Measurements from ENCODE around the gene SNAPC1.
"Not testable (repeated sequence)": the region's sequence is repeated elsewhere in the genome, so short reads cannot be mapped to it uniquely, and the experiment has no call there.

SNAPC1 gene

GRCh38 chr14:61747342-61747741, 14.9 kb upstream of the SNAPC1 start:
- Histone ChIP-seq H3K27ac (no peak overlapping the region), H3K4me3 (no peak overlapping the region)

DNA sequence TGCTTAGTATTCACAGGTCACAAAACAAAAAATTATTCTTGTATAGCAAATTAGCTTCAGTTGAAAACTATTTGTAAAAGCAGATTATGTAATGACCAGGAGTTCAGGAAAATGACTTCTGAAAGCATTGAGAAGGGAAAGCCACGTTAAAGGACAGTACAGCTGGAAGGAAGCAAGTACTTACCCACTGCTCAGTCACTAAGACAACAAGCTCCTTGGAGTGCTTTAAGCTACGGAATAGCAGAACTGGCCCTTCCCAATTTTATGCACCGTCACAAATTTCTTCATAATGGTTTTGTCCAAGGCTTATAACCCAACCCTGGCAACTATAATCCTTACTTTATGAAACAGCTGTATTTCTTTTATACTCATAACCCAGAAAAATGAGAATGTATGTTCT, 13.0 kb upstream of the SNAPC1 start:
- Histone ChIP-seq H3K27ac (no peak overlapping the region), H3K4me3 (no peak overlapping the region)

DNA sequence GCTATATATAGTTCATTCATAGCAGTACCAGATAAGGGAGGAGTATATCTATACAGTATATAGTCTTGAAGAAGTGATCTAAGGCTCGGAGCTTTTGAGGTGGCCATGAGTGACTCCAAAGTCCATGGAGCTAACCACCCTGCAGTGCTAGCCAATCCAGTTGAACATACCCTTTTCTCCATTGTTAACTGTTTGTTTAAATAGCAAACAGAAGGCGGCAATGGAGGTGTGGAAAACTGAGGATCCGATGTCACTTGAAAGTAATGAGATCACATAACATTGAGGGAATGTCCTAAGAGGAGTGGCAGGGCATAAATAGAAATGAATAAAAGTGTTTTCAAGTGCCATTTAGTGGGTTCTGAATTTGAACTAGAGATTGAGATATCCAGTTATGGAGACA, 12.4 kb upstream of the SNAPC1 start:
- H3K27ac ChIP-seq = peak overlapping the region in 3 of 21 experiments; percentile 32 to 87 (median 81)
- H3K4me3 ChIP-seq = peak overlapping the region in 1 of 7 experiments; percentile 56

- Histone ChIP-seq H3K27ac (peak overlapping the region; percentile 60 to 95 (median 89)), H3K4me3 (peak overlapping the region; percentile 33 to 56 (median 48))
These were observed 11.3 kb upstream of the SNAPC1 start for GRCh38 chr14:61750708-61751474.

GRCh38 chr14:61751475-61751989, 10.7 kb upstream of the SNAPC1 start:
- H3K27ac ChIP-seq = peak overlapping the region; percentile 60 to 95 (median 89)
- H3K4me3 ChIP-seq = peak overlapping the region; percentile 33 to 56 (median 48)

DNA sequence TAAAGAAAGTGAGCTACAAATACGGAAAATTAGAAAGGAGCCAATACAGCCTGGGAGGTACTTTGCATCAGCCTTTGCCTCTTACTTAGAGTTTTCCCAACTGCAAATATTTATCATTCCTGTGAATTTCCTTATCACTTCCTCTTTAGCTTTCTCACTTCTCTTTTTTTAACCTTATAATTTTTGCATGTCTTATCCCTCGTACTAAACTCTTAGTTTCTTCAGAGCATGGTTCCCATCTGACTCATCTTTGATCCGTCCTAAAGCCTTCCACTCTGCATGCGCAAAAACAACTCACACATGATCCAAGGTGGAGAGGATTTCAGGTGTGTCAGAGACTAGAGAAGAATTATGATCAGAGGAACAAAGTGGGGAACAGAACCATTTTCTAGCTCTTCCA, 9.6 kb upstream of the SNAPC1 start:
- Histone ChIP-seq H3K4me3 (no peak overlapping the region), H3K27ac (peak overlapping the region in 2 of 21 experiments; percentile 2 to 4)

GRCh38 chr14:61753631-61754030, 8.6 kb upstream of the SNAPC1 start:
- H3K27ac ChIP-seq = no peak overlapping the region
- no peak overlapping the region for H3K4me3 ChIP-seq

DNA sequence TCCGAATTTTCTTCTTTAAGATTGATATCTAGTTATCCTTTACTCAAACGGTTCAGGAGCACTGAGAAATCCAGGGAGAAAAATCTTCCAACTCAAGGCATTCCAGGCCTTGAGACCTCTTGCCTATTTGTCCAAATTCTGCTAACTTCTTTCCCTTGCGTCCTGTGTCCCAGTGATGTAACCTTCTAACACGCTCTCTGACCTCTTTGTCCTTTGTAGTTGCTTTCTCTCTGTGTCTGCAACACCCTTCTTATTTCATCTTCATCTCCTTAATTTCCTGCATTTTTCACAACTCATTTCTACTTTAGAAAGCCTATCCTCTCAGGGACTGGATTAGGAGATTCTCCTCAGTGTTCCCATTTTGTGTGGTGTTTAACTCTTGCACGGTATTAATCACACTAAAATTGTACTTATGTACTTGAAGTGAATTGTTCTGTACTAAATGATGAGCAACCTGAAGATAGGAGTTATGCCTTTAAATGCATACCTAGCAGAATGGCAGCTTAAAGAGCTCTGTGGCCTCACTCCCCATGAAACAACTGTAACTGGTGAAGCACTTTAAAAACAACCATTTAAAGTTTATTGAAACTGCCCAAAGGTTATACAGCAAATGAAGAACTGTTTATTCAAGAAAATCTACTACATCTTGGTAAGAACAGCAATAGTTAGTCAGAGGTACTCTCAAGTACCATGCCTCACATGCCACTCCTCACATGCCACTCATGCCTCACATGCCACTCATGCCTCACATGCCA, 7.4 kb upstream of the SNAPC1 start:
- H3K27ac ChIP-seq = no peak overlapping the region
- H3K4me3 ChIP-seq = no peak overlapping the region

- not testable (repeated sequence) for H3K4me3 ChIP-seq, H3K27ac ChIP-seq
These were observed 6.9 kb upstream of the SNAPC1 start for GRCh38 chr14:61755382-61755742.

GRCh38 chr14:61756135-61756534, 6.1 kb upstream of the SNAPC1 start:
- H3K27ac ChIP-seq = no peak overlapping the region
- H3K4me3 ChIP-seq = no peak overlapping the region

DNA sequence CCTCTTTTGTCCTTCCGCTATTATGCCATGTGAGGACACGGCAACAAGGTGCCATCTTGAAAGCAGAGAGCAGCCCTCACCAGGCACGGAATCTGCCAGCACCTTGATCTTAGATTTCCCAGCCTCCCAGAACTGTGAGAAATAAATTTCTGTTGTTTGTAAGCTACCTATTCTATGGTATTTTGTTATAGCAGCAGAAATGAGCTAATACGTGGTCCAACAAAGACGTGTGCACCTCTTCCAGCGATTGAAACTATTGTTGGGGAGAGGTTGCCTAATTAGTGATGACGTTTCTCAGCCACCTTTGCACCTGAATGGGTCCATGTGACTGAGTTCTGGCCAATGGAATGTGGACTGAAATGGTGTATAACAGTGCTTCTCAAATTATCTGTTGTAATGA, 2.3 kb upstream of the SNAPC1 start:
- no peak overlapping the region for H3K27ac ChIP-seq

DNA sequence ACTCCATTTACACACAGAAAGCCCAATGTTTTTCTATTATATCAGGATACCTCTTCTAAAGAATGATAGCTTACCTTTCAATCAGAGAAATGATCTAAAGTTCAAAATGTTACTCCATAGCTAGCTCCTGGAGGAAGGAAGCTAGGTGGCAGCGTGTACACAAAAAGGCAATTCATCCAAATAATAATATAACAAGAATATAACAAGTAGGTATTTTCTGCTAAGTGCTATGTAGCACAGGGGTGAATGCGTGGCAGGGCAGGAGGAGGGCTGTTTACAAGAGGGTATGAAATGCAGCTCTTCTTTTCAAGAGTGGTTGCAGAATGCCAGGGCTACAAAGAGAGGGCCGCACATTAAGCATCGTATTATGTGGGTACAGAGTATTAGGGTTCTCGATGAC, 663 bp upstream of the SNAPC1 start:
- H3K4me3 ChIP-seq = peak overlapping the region; percentile 60 to 89 (median 71)

More for the DNA sequence above, 2.3 kb upstream of the SNAPC1 start:
- H3K4me3 ChIP-seq = no peak overlapping the region

DNA sequence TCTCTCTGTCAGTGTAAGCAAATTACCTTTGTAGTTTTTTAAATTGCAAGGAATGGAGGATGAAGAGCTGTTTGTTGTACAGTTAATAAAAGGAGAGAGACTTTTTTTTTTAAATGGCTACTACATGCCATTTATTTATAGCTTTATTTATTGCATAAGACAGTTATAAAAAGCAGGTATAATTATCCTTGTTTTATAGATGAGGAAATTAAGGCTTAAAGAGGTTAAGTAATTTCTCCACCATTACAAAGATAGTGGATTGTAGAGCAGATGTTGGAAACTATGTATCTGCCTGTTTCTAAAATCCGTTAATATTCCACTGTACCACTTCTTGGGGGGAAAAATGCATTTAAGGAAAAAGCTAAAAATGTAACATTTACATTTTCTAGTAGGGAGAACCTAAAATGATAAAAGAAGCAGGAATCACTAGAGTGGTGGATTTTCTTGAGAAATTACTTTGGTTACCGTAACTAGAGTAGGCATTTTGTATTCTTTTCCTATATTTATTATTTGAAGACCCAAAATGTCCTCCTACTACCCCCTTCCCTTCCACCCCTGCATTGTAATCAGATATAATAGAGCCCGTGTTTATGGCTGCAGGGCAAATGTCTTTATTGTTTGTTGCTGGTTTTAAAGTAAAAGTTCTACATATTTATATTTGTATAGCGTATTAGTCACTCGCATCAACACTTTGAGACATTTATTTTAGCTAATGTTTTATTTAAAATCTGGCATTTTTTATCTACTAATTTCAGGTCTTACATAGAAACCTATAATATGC, 2.3 kb downstream of the SNAPC1 start:
- peak overlapping the region in 1 of 7 experiments; percentile 13 for H3K4me3 ChIP-seq
- H3K27ac ChIP-seq = peak overlapping the region in 1 of 21 experiments; percentile 16

More for the DNA sequence above, 663 bp upstream of the SNAPC1 start:
- H3K27ac ChIP-seq = peak overlapping the region in 20 of 21 experiments; percentile 65 to 95 (median 88)

DNA sequence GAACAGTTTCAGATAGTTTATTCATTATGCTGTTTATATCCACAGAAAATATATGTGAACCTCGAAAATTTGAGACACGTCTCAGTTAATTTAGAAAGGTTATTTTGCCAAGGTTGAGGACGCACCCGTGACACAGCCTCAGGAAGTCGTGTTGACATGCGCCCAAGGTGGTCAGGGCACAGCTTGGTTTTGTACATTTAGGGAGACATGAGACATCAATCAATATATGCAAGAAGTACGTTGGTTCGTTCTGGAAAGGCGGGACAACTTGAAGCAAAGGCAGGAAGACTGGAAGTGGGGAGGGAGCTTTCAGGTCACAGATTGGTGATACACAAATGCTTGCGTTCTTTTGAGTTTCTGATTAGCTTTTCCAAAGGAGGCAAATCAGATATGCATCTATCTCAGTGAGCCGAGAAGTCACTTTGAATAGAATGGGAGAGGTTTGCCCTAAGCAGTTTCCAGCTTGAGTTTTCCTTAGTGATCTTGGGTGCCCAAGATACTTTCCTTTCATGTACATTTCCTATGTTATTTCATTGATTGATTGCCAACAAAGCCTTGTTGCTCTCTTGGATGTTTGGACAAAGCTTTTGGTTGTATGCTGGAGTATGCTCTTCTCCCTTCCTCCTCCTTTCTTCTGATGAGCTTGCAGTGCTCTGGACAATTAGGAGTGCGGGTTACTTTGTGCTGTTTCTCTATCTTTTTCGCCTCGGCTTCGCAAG, 3.2 kb downstream of the SNAPC1 start:
- Histone ChIP-seq H3K4me3 (peak overlapping the region in 2 of 7 experiments; percentile 0 to 6), H3K27ac (peak overlapping the region in 8 of 21 experiments; percentile 9 to 57 (median 28))

GRCh38 chr14:61766151-61766550, 3.9 kb downstream of the SNAPC1 start:
- peak overlapping the region in 3 of 21 experiments; percentile 9 to 57 (median 49) for H3K27ac ChIP-seq
- no peak overlapping the region for H3K4me3 ChIP-seq

- no peak overlapping the region for H3K27ac ChIP-seq
These were observed 6.0 kb downstream of the SNAPC1 start for GRCh38 chr14:61768240-61768639.

DNA sequence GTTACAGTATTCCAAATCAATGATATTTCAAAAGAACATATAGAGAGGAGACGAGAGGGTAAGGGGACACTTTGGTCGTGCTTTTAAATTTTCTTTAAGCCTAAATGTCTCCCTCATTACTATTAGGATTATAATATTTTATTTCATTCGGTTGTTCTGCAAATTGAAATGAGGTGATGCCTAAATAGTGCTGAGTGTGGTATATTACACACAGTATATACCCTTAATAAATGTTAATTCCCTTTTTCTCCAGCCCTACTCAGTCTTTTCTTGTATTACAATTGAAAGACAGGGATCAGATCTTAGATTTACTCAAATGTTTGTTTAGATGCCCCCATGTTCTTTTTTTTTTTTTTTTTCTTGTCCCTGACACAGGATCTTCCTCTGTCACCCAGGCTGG, 7.7 kb downstream of the SNAPC1 start:
- H3K4me3 ChIP-seq = no peak overlapping the region
- no peak overlapping the region for H3K27ac ChIP-seq

More at GRCh38 chr14:61768240-61768639, 6.0 kb downstream of the SNAPC1 start:
- no peak overlapping the region for H3K4me3 ChIP-seq

- Histone ChIP-seq H3K4me3 (no peak overlapping the region), H3K27ac (no peak overlapping the region)
These were observed 12.6 kb downstream of the SNAPC1 start for GRCh38 chr14:61774861-61775260.

GRCh38 chr14:61780125-61780524, 17.9 kb downstream of the SNAPC1 start:
- H3K27ac ChIP-seq = no peak overlapping the region
- H3K4me3 ChIP-seq = no peak overlapping the region

Data from skin epidermis (tissue), 12 donors.